Fibroblast of lung (primary cell): Measurements from ENCODE around the gene LATS1.

Experiments used
- CTCF ChIP-seq, 2 donors: IDR thresholded peaks in 1 of 2; conservative IDR thresholded peaks in 1 of 2; 1 replicate in 1 of 2; 2 replicates in 1 of 2; pipeline ENCODE4 v1.5.1; 2011 to 2012; ENCODE audit warnings: low read length in 2 of 2, control low read depth in 1 of 2, inconsistent platforms in 1 of 2, low read depth in 1 of 2, mild to moderate bottlenecking in 1 of 2
- EZH2 ChIP-seq: IDR thresholded peaks from 2 replicates; pipeline ENCODE4 v1.5.1; 2012; ENCODE audit warnings: low read length, control low read depth, mild to moderate bottlenecking; ENCODE audit errors: missing control alignments

- TF ChIP-seq CTCF (conservative IDR thresholded peaks at IDR 0.05 in 1 of 2, IDR thresholded peaks at IDR 0.05 in 1 of 2; ENCODE audit: low read depth in 1 of 2, low read length in 2 of 2) (no peak), EZH2 (no peak)
Measured at GRCh38 chr6:149761438-149761837, 43.5 kb upstream of the LATS1 start.
